IPS-18a (cell line): ENCODE measurements around the gene FRA10AC1.
"Not testable (repeated sequence)": the region's sequence is repeated elsewhere in the genome, so short reads cannot be mapped to it uniquely, and the experiment has no call there.

Experiments used
- H3K27ac ChIP-seq: one replicate; pipeline ENCODE4 v1.5.1; 2013; ENCODE audit warnings: low read length
- H3K27me3 ChIP-seq: one replicate; pipeline ENCODE4 v1.6.1; 2013; ENCODE audit warnings: mild to moderate bottlenecking, low read length; ENCODE audit not compliant: control insufficient read depth, insufficient read depth
- H3K36me3 ChIP-seq: one replicate; pipeline ENCODE4 v1.6.1; 2013; ENCODE audit warnings: low read depth, low read length; ENCODE audit not compliant: control insufficient read depth
- H3K4me1 ChIP-seq: one replicate; pipeline ENCODE4 v1.6.1; 2013; ENCODE audit warnings: low read depth, low read length; ENCODE audit not compliant: control insufficient read depth
- H3K4me3 ChIP-seq: one replicate; pipeline ENCODE4 v1.5.1; 2013; ENCODE audit warnings: low read length
- H3K9ac ChIP-seq: one replicate; pipeline ENCODE4 v1.6.1; 2013; ENCODE audit warnings: mild to moderate bottlenecking, low read length, moderate library complexity
- H3K9me3 ChIP-seq: one replicate; pipeline ENCODE4 v1.6.1; 2013; ENCODE audit warnings: low read depth, low read length; ENCODE audit not compliant: control insufficient read depth

The FRA10AC1 gene

GRCh38 chr10:93697207-93697606, 5.2 kb downstream of the FRA10AC1 start:
- Histone ChIP-seq H3K27me3 (no peaks in the 10 kb centered on the region), H3K4me1 (no peaks in the 10 kb centered on the region), H3K4me3 (no peak overlapping the region), H3K9ac (no peak overlapping the region), H3K9me3 (no peaks in the 10 kb centered on the region), H3K36me3 (peaks cover 34% of the 10 kb centered on the region), H3K27ac (no peak overlapping the region)

GRCh38 chr10:93696582-93696981, 5.8 kb downstream of the FRA10AC1 start:
- H3K27ac ChIP-seq, H3K9me3 ChIP-seq, H3K4me3 ChIP-seq, H3K27me3 ChIP-seq, H3K4me1 ChIP-seq, H3K9ac ChIP-seq: not testable (repeated sequence)
- peaks cover 40% of the 10 kb centered on the region for H3K36me3 ChIP-seq

GRCh38 chr10:93695740-93696139, 6.7 kb downstream of the FRA10AC1 start:
- H3K36me3 ChIP-seq: peaks cover 42% of the 10 kb centered on the region
- H3K9ac ChIP-seq: no peak overlapping the region
- no peak overlapping the region for H3K27ac ChIP-seq
- no peaks in the 10 kb centered on the region for H3K27me3 ChIP-seq
- H3K9me3 ChIP-seq: no peaks in the 10 kb centered on the region
- H3K4me3 ChIP-seq: no peak overlapping the region
- H3K4me1 ChIP-seq: no peaks in the 10 kb centered on the region

- no peak overlapping the region for H3K4me3 ChIP-seq
- no peak overlapping the region for H3K9ac ChIP-seq
- H3K9me3 ChIP-seq: no peaks in the 10 kb centered on the region
- no peaks in the 10 kb centered on the region for H3K27me3 ChIP-seq
- no peak overlapping the region for H3K27ac ChIP-seq
- H3K4me1 ChIP-seq: peaks cover 11% of the 10 kb centered on the region
- peaks cover 21% of the 10 kb centered on the region for H3K36me3 ChIP-seq
Measured at GRCh38 chr10:93687737-93688136, 14.7 kb downstream of the FRA10AC1 start.

GRCh38 chr10:93680412-93681047, 21.9 kb downstream of the FRA10AC1 start:
- Histone ChIP-seq H3K36me3 (peaks cover 16% of the 10 kb centered on the region), H3K9me3 (no peaks in the 10 kb centered on the region), H3K27ac (no peak overlapping the region)

DNA sequence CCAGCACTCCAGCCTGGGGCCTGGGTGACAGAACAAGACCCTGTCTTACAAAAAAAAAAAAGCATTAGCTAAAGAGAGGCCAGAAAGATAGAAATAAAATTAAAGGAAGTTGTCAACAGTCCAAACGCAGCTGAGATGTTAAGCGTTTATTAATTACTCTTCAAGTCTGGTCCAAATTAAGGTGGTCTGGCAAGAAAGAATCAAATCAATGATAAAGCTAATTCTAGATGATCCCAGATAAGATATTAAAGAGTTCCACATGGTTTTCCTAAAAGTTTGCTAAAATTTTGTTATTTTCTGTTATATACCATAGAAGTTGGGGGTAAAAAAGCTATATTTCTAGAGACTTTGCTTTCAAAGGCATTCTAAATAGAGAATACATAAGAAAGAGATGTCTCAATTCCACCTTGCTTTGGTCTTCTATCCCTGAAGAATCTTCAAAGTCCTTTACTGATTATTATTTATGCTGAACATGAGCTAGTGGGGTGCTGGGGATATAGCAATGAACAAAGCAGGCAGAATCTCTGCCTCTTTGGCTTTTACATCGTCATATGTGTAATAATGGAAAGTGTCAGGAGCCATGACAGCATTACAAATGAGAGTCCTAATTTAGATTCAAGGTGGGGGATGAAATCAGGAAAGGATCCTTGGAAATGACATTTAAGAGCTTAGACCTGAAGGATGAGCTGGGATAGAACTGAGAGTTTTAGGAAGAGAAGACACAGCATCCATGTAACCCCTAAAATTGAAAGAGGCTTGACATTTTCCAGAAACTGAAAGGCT, 23.4 kb downstream of the FRA10AC1 start:
- Histone ChIP-seq H3K4me3 (no peak overlapping the region), H3K27me3 (no peaks in the 10 kb centered on the region), H3K9ac (no peak overlapping the region), H3K27ac (no peak overlapping the region), H3K36me3 (peaks cover 20% of the 10 kb centered on the region), H3K4me1 (no peaks in the 10 kb centered on the region), H3K9me3 (no peaks in the 10 kb centered on the region)

More at GRCh38 chr10:93680412-93681047, 21.9 kb downstream of the FRA10AC1 start:
- no peaks in the 10 kb centered on the region for H3K27me3 ChIP-seq
- H3K4me1 ChIP-seq: peaks cover 11% of the 10 kb centered on the region
- H3K4me3 ChIP-seq: no peak overlapping the region
- no peak overlapping the region for H3K9ac ChIP-seq

DNA sequence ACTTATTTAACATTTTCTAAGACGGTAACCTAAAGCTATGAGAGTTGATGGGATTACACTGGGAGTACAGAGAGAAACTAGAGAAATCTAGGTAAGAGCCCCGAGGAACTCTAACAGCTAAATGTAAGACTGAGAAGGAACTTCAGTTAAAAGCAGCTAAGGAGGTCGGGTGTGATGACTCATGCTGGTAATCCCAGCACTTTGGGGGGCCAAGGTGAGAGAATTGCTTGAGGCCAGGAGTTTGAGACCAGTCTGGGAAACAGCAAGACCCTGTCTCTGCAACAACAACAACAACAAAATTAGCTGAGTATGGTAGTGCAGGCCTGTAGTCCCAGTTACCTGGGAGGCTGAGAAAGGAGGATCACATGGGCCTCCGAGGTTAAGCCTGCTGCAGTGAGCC, 24.0 kb downstream of the FRA10AC1 start:
- Histone ChIP-seq H3K27ac (no peak overlapping the region), H3K27me3 (no peaks in the 10 kb centered on the region), H3K4me1 (no peaks in the 10 kb centered on the region), H3K4me3 (no peak overlapping the region), H3K9me3 (no peaks in the 10 kb centered on the region), H3K36me3 (peaks cover 25% of the 10 kb centered on the region), H3K9ac (no peak overlapping the region)

DNA sequence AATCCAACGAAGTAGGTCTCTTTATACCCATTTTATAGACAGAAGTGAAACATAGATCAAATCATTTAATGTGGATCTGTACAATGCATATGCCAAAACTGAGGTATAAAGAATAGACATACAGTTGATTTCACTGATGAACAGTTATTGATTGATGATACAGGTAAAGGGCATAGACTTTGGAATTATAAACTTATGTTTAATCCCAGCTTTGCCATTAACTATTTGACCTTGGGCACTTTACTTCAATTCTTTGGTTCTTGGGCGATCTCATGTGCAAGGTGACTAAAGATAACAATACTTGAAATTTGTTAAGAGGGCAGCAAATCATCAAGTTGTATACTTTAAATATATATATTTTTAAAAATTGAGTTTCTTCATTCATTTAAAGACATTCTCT, 28.6 kb downstream of the FRA10AC1 start:
- no peaks in the 10 kb centered on the region for H3K27me3 ChIP-seq
- peaks cover 36% of the 10 kb centered on the region for H3K36me3 ChIP-seq
- H3K9me3 ChIP-seq: no peaks in the 10 kb centered on the region
- no peaks in the 10 kb centered on the region for H3K4me1 ChIP-seq
- no peak overlapping the region for H3K9ac ChIP-seq
- no peak overlapping the region for H3K4me3 ChIP-seq
- no peak overlapping the region for H3K27ac ChIP-seq

- H3K9me3 ChIP-seq: no peaks in the 10 kb centered on the region
- H3K4me1 ChIP-seq: no peaks in the 10 kb centered on the region
- no peak overlapping the region for H3K9ac ChIP-seq
- peaks cover 36% of the 10 kb centered on the region for H3K36me3 ChIP-seq
- no peaks in the 10 kb centered on the region for H3K27me3 ChIP-seq
- no peak overlapping the region for H3K4me3 ChIP-seq
- H3K27ac ChIP-seq: no peak overlapping the region
Measured at GRCh38 chr10:93672890-93673289, 29.5 kb downstream of the FRA10AC1 start.

GRCh38 chr10:93672022-93672678, 30.2 kb downstream of the FRA10AC1 start:
- Histone ChIP-seq H3K4me3 (no peak overlapping the region), H3K27ac (no peak overlapping the region), H3K9me3 (no peaks in the 10 kb centered on the region), H3K36me3 (peaks cover 31% of the 10 kb centered on the region), H3K4me1 (no peaks in the 10 kb centered on the region), H3K9ac (no peak overlapping the region), H3K27me3 (no peaks in the 10 kb centered on the region)

DNA sequence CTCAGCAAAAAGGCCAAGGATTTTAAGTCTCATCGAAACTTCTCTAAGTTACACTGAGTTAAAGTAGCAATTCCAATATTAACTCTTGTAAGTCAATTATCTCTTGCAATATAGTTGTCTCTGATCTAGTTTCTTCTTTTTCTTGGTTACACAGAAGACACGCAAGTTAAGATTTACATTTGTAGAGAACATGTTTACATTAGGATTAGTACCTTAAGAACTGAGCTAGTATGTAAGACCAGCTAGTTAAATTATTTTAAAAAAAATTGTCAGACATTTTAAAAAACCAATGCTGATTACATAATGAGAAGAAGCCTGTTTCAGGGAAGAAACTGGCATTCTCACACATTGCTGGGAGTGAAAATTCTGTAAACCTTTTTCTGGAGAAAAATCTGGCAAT, 31.4 kb downstream of the FRA10AC1 start:
- Histone ChIP-seq H3K9me3 (no peaks in the 10 kb centered on the region), H3K4me3 (no peak overlapping the region), H3K36me3 (peaks cover 28% of the 10 kb centered on the region), H3K4me1 (no peaks in the 10 kb centered on the region), H3K27me3 (no peaks in the 10 kb centered on the region), H3K27ac (no peak overlapping the region), H3K9ac (no peak overlapping the region)
